ENCODE results near the gene LIF.

DNA sequence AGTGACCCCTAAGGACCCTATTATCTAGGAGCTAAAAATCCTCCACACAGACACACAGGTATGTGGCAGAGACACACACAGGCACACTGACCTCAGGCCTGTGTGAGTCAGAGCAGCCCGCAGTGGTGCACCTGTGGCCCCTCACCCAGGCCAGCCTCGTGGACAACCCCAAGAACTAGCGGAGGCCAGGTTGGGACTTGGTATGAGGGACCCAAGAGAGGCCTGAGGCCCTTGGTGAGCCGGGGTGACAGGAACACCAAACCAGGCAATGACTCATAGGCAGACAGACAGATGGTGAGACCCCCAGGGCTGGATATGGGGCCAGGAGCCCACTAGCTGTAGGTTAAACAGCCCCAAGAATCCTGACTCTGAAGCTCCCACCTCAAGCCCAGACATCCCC, 36.8 kb upstream of the LIF start:
- TF ChIP-seq POLR2A (IDR thresholded peaks at IDR 0.05; ENCODE audit: low read depth) (no peak), EP300 (IDR thresholded peaks at IDR 0.05) (no peak), CTCF (IDR thresholded peaks at IDR 0.05) (no peak)

Measured in esophagus muscularis mucosa (tissue), 4 donors.